Measurements from ENCODE around the gene SART1. TPM values are rescaled to one million over a fixed set of nuclear protein-coding genes. Genes with fewer than 3 reads are reported as not detected.

SART1 gene
- total RNA-seq, 3 donors from 2014 or later: 40.1 to 60.2 (median 41.8) TPM

DNA sequence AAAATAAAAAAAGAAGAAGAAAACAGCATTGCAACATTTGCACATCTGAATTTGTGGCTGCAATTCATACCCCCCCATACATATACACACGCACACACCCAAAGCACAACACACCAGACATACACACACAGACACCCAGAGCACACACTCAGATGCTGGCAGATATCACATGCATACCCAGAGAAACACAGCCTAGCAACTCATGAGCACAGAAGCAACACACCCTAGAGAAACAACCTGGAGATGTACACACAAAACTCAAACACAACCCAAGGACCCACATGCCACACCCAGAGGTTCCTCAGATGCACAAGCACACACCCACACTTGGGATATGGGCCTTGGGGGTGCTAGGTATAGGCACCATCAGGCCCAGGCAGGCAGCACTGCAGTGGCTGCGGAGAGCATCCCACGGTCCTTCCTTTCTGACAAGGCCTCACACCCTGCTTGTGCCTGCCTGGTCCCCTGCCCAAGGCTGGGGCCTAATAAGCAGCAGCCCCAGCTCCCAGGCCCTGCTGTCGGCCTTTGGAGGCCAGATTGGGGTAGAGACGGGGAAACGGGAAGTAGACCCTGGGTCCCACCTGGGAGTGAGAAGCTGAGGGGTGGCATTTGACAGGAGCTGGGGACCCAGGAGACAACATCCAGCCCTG lies 53.4 kb downstream of the SART1 start:
- H3K4me1 ChIP-seq (ENCODE audit: low read depth): peaks cover 5% of the 10 kb centered on the region
- TF ChIP-seq, protein P1, sequence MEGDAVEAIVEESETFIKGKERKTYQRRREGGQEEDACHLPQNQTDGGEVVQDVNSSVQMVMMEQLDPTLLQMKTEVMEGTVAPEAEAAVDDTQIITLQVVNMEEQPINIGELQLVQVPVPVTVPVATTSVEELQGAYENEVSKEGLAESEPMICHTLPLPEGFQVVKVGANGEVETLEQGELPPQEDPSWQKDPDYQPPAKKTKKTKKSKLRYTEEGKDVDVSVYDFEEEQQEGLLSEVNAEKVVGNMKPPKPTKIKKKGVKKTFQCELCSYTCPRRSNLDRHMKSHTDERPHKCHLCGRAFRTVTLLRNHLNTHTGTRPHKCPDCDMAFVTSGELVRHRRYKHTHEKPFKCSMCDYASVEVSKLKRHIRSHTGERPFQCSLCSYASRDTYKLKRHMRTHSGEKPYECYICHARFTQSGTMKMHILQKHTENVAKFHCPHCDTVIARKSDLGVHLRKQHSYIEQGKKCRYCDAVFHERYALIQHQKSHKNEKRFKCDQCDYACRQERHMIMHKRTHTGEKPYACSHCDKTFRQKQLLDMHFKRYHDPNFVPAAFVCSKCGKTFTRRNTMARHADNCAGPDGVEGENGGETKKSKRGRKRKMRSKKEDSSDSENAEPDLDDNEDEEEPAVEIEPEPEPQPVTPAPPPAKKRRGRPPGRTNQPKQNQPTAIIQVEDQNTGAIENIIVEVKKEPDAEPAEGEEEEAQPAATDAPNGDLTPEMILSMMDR (IDR thresholded peaks at IDR 0.05): no peak
- intact Hi-C loops (cut with DNase I, micrococcal nuclease): no loop called here
- DNase-seq (no peak), ATAC-seq (no peak)
- no peaks in the 10 kb centered on the region for H3K9me3 ChIP-seq
- no peak overlapping the region for H3K4me3 ChIP-seq
- H3K36me3 ChIP-seq (ENCODE audit: low read depth): no peaks in the 10 kb centered on the region

DNA sequence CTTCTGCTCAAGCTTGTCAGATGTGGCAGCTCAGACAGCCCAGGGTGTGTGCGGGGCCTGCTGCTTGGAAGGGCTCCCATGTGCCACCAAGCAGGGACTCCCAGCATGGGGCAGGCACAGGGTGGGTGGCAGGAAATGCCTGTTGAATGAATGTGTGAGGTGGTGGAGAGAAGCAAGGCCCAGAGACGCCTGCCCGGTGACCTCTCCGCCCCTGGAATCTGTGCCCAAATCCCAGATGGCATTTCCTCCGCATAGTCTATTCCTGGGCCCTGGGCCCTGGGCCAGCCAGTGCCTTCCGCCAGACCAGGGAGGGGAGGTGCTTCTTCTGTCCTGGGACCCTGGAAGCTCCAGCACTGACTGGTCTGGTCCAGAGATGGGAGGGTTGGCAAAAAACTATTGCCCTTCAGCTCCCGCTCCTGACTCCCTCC lies 53.9 kb downstream of the SART1 start:
- no peak for DNase-seq
- ATAC-seq: no peak
- no peaks in the 10 kb centered on the region for H3K36me3 ChIP-seq (ENCODE audit: low read depth)
- peaks cover 5% of the 10 kb centered on the region for H3K4me1 ChIP-seq (ENCODE audit: low read depth)
- no peaks in the 10 kb centered on the region for H3K9me3 ChIP-seq
- TF ChIP-seq, protein P1 (IDR thresholded peaks at IDR 0.05): no peak
- intact Hi-C loops (cut with DNase I, micrococcal nuclease): no loop called here
- no peak overlapping the region for H3K4me3 ChIP-seq

DNA sequence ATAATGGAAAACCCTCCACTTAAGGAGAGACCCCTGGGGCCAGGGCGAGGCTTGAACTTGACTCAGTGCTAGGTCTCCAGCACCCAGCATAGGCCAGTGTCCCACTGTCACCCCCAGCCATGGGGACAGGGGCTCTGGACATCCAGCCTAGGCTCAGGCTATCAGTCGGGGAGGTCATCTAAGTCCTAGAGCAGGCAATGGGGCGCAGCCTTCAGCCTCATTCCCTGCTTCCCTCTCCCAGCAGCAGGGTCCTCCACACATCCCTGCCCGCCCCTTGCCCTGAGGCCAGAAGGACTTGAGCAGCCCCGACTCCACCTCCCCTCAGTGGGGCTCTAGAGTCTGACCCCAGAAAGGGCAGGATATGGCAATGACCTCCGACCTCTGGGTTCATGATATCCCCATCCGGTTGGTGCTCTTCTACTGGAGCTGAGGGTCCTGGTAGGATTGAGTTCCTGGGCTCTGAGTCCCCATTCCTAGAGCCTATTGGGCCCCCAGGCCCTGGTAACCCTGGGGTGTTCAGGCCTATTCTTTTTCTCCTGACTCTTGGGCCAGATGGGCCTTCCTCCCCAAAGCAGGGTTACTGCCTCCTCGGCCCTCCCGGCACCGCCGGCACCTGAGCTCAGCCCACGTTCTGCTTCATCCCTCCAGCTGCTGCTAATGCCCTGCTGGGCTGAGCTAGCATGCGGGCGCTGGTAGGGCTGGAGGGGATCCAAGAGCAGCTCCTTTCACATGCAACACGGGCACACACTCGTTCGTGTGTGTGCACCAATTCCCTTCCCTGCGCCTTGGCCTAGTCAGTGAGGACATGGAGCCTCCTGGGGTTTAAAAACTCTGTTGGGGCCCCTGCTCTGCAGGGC lies 54.6 kb downstream of the SART1 start:
- ATAC-seq (no peak), DNase-seq (peak in 1 of 3 donors; percentile 29)
- TF ChIP-seq, protein P1 (IDR thresholded peaks at IDR 0.05): no peak
- Histone ChIP-seq H3K4me3 (no peak overlapping the region), H3K9me3 (no peaks in the 10 kb centered on the region), H3K36me3 (ENCODE audit: low read depth) (no peaks in the 10 kb centered on the region), H3K4me1 (ENCODE audit: low read depth) (peaks cover 5% of the 10 kb centered on the region)
- intact Hi-C loops (cut with DNase I, micrococcal nuclease): no loop called here

DNA sequence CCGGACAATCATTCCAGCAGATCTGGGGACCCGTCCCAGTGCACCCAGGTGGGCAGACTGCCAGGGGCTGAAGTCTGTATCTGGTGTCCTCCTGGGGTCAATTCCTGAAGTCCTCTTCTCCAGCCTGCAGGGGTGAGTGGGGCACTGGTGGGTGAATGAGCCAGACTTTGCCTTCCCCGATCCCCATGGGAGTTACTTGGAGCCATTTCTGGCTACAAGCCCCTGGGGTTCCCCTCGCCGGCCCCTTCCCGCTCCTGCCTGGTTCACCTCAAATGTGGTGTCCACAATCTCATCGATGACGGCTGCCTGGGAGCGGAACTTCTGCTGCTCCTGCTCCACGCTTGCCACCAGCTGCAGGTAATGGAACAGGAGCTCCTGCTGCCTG lies 55.3 kb downstream of the SART1 start:
- intact Hi-C loops (cut with DNase I, micrococcal nuclease): no loop called here
- ATAC-seq: no peak

DNA sequence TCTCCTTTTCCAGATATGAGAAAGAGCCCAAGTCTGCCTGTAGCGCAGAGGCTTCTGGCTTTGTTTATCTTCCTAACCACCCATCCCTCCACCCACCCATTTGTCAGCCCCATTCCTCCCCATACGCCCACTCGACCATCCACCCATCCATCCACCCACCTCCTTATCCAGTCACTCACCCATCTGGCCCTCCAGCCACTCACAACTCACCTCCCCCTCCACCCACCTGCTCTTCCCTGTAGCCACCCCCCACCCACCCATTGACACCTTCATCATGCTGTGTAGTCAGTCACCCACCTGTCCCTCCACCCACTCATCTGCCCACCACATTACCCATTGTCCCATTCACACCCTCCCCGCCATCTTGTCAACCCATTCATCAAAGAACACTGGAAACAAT lies 55.8 kb downstream of the SART1 start:
- DNase-seq: no peak
- intact Hi-C loops (cut with DNase I, micrococcal nuclease): no loop called here
- H3K4me1 ChIP-seq (ENCODE audit: low read depth): no peaks in the 10 kb centered on the region
- H3K9me3 ChIP-seq: no peaks in the 10 kb centered on the region
- no peak for ATAC-seq
- H3K4me3 ChIP-seq: no peak overlapping the region
- H3K36me3 ChIP-seq (ENCODE audit: low read depth): no peaks in the 10 kb centered on the region
- TF ChIP-seq, protein P1 (IDR thresholded peaks at IDR 0.05): no peak

More for the DNA sequence above, 55.3 kb downstream of the SART1 start:
- TF ChIP-seq, protein P1 (IDR thresholded peaks at IDR 0.05): no peak
- peaks cover 4% of the 10 kb centered on the region for H3K4me1 ChIP-seq (ENCODE audit: low read depth)
- no peak overlapping the region for H3K4me3 ChIP-seq
- no peaks in the 10 kb centered on the region for H3K9me3 ChIP-seq
- H3K36me3 ChIP-seq (ENCODE audit: low read depth): no peaks in the 10 kb centered on the region
- no peak for DNase-seq

Measured in mucosa of descending colon (tissue), 3 donors.